ENCODE results near the gene VSTM1. TPM values are rescaled to one million over a fixed set of nuclear protein-coding genes. Genes with fewer than 3 reads are reported as not detected.

VSTM1 gene
- total RNA-seq, 4 donors from 2014 or later, result not detected

- Histone ChIP-seq H3K4me3 (no peak overlapping the region), H3K27ac (no peak overlapping the region), H3K4me1 (no peaks in the 10 kb centered on the region), H3K27me3 (peaks cover 0 to 18% of the 10 kb centered on the region in 2 donors), H3K9me3 (peaks cover 0 to 4% (median 0%) of the 10 kb centered on the region in 4 donors), H3K36me3 (no peaks in the 10 kb centered on the region)
- no peak for DNase-seq (ENCODE audit: low spot score in 2 of 2)
- no peak for TF ChIP-seq CTCF (IDR thresholded peaks at IDR 0.05)
- no peak for TF ChIP-seq EP300 (IDR thresholded peaks at IDR 0.05)
- no peak for TF ChIP-seq POLR2A (IDR thresholded peaks at IDR 0.05)
- WGBS, 2 donors, result 95% methylated on average over 6 of the region's 6 CpGs
These were observed 53.2 kb downstream of the VSTM1 start for GRCh38 chr19:54010474-54010873.

GRCh38 chr19:54009440-54009839 is 54.3 kb downstream of the VSTM1 start:
- no peaks in the 10 kb centered on the region for H3K36me3 ChIP-seq
- no peak overlapping the region for H3K4me3 ChIP-seq
- H3K27ac ChIP-seq, result no peak overlapping the region
- TF ChIP-seq EP300 (IDR thresholded peaks at IDR 0.05) (no peak), POLR2A (IDR thresholded peaks at IDR 0.05) (no peak), CTCF (IDR thresholded peaks at IDR 0.05) (no peak)
- WGBS, 2 donors, result 83% methylated on average over 8 of the region's 8 CpGs
- H3K27me3 ChIP-seq, result peaks cover 0 to 16% of the 10 kb centered on the region in 2 donors
- no peaks in the 10 kb centered on the region for H3K4me1 ChIP-seq
- no peak for DNase-seq (ENCODE audit: low spot score in 2 of 2)
- no peaks in the 10 kb centered on the region for H3K9me3 ChIP-seq

GRCh38 chr19:54002495-54003315 is 61.0 kb downstream of the VSTM1 start:
- Histone ChIP-seq H3K4me3 (no peak overlapping the region), H3K36me3 (no peaks in the 10 kb centered on the region), H3K27ac (no peak overlapping the region), H3K4me1 (no peaks in the 10 kb centered on the region), H3K27me3 (peaks cover 0 to 16% of the 10 kb centered on the region in 2 donors), H3K9me3 (no peaks in the 10 kb centered on the region)
- TF ChIP-seq POLR2A (IDR thresholded peaks at IDR 0.05) (no peak), CTCF (IDR thresholded peaks at IDR 0.05) (no peak), EP300 (IDR thresholded peaks at IDR 0.05) (no peak)
- DNase-seq (ENCODE audit: low spot score in 2 of 2), result no peak
- 57 to 60% methylated on average over 10 of the region's 10 CpGs for WGBS, 2 donors

GRCh38 chr19:54001496-54001895 is 62.2 kb downstream of the VSTM1 start:
- Histone ChIP-seq H3K27ac (no peak overlapping the region), H3K4me3 (no peak overlapping the region), H3K4me1 (no peaks in the 10 kb centered on the region), H3K27me3 (peaks cover 0 to 16% of the 10 kb centered on the region in 2 donors), H3K36me3 (no peaks in the 10 kb centered on the region), H3K9me3 (no peaks in the 10 kb centered on the region)
- no peak for DNase-seq (ENCODE audit: low spot score in 2 of 2)
- 75 to 83% methylated on average over 2 of the region's 2 CpGs for WGBS, 2 donors
- TF ChIP-seq EP300 (IDR thresholded peaks at IDR 0.05) (no peak), POLR2A (IDR thresholded peaks at IDR 0.05) (no peak), CTCF (IDR thresholded peaks at IDR 0.05) (no peak)

- Histone ChIP-seq H3K27ac (no peak overlapping the region), H3K9me3 (no peaks in the 10 kb centered on the region), H3K36me3 (no peaks in the 10 kb centered on the region), H3K4me1 (no peaks in the 10 kb centered on the region), H3K27me3 (peaks cover 0 to 23% of the 10 kb centered on the region in 2 donors), H3K4me3 (no peak overlapping the region)
- no peak for DNase-seq (ENCODE audit: low spot score in 2 of 2)
- 63 to 74% methylated on average over 5 of the region's 5 CpGs for WGBS, 2 donors
- TF ChIP-seq POLR2A (IDR thresholded peaks at IDR 0.05) (no peak), EP300 (IDR thresholded peaks at IDR 0.05) (no peak), CTCF (IDR thresholded peaks at IDR 0.05) (no peak)
These were observed 64.0 kb downstream of the VSTM1 start for GRCh38 chr19:53999694-54000093.
